HepG2 (cell line): ENCODE data around the gene FAM222A. TPM values are rescaled to one million over a fixed set of nuclear protein-coding genes. Genes with fewer than 3 reads are reported as not detected.

Experiments
- ATAC-seq: fragments of 200-7000 bp; cut with Tn5 transposase; 3 replicates; pipeline ENCODE4 v1.9.1; 2020; ENCODE audit warnings: mild to moderate bottlenecking, moderate library complexity
- BruUV-seq: library from RNA; stranded (reverse); fragments of 400-500 nt; replicated peaks from 2 replicates; lab custom pipeline; 2021; lab: Mats Ljungman, UMichigan
- CTCF ChIA-PET: fragments of 300-600 bp; formaldehyde crosslinking; extraction: SDS; loops from one replicate; lab custom pipeline; 2021; ENCODE audit warnings: low total read pairs, inconsistent platforms, low intra/inter-chr PET ratio; lab: Yijun Ruan, JAX
- POLR2A ChIA-PET: fragments of 350-600 bp; sonication (Branson Sonifier 250); formaldehyde crosslinking; loops from one replicate; lab custom pipeline; 2020; ENCODE audit warnings: antibody characterized with exemption, inconsistent platforms; lab: Yijun Ruan, JAX
- DNase-seq: peaks from one replicate; pipeline ENCODE4 v3.0.0-alpha.2; 2015; ENCODE audit warnings: low spot score
- FAIRE-seq: peaks from 3 replicates; lab custom pipeline; 2011; peaks lifted over from hg19 to GRCh38; lab: Jason Lieb, UNC
- H2AFZ ChIP-seq: one replicate; pipeline ENCODE4 v1.6.1; 2011; ENCODE audit warnings: low read length, inconsistent platforms
- H3K27ac ChIP-seq: fragments of 300-600 bp; 3 replicates; pipeline ENCODE4 v1.8.0; 2011; ENCODE audit warnings: mixed run types, mild to moderate bottlenecking, mixed read lengths, low read length, inconsistent platforms; ENCODE audit not compliant: insufficient read depth; ENCODE audit errors: extremely low read length
- H3K27me3 ChIP-seq, 2 experiments: fragments of 200-600 bp in 1 of 2; 2 replicates in 1 of 2; 3 replicates in 1 of 2; pipeline versions ENCODE4 v1.6.0 to v1.8.0; 2011; ENCODE audit warnings: low read length in 2 of 2, mild to moderate bottlenecking in 2 of 2, moderate library complexity in 2 of 2, inconsistent platforms in 1 of 2; ENCODE audit not compliant: insufficient read depth in 2 of 2, control insufficient read depth in 1 of 2
- H3K36me3 ChIP-seq, 2 experiments: fragments of 200-600 bp in 1 of 2; replicated peaks in 1 of 2; 2 replicates in 1 of 2; 3 replicates in 1 of 2; pipeline versions ENCODE4 v1.5.1 to v1.8.0; 2011; ENCODE audit warnings: low read length in 2 of 2, inconsistent platforms in 1 of 2; ENCODE audit not compliant: insufficient read depth in 2 of 2, control insufficient read depth in 1 of 2
- H3K4me1 ChIP-seq: 2 replicates; pipeline ENCODE4 v1.5.1; 2012; ENCODE audit warnings: low read length, inconsistent platforms; ENCODE audit not compliant: insufficient read depth
- H3K4me2 ChIP-seq: 2 replicates; pipeline ENCODE4 v1.6.0; 2011; ENCODE audit warnings: low read depth, low read length, inconsistent platforms
- H3K4me3 ChIP-seq, 3 experiments: fragments of 200-600 bp in 1 of 3; sonication (generic), shearing (Covaris generic) in 1 of 3; replicated peaks in 1 of 3; 2 replicates each; pipeline ENCODE4 v1.5.1; 2011 to 2016; ENCODE audit warnings: low read length in 3 of 3, inconsistent platforms in 2 of 3, low read depth in 2 of 3, mild to moderate bottlenecking in 2 of 3, control low read depth in 1 of 3, mixed read lengths in 1 of 3; ENCODE audit not compliant: insufficient read depth in 1 of 3
- H3K79me2 ChIP-seq: one replicate; pipeline ENCODE4 v1.6.1; 2011; ENCODE audit warnings: low read length, inconsistent platforms; ENCODE audit not compliant: insufficient read depth
- H3K9ac ChIP-seq: 2 replicates; pipeline ENCODE4 v1.6.0; 2011; ENCODE audit warnings: mild to moderate bottlenecking, low read depth, low read length, inconsistent platforms; ENCODE audit not compliant: insufficient read depth
- H3K9me3 ChIP-seq: 2 replicates; pipeline ENCODE4 v1.5.1; 2012; ENCODE audit warnings: mild to moderate bottlenecking, low read length
- H4K20me1 ChIP-seq: 2 replicates; pipeline ENCODE4 v1.6.0; 2011; ENCODE audit warnings: inconsistent platforms, mild to moderate bottlenecking, low read length, moderate library complexity; ENCODE audit not compliant: insufficient read depth
- BORCS8-MEF2B ChIP-seq: sonication (generic); formaldehyde crosslinking; IDR thresholded peaks from 2 replicates; pipeline ENCODE4 v1.8.0; 2022; ENCODE audit warnings: mild to moderate bottlenecking, missing genetic modification reagents
- BRCA1 ChIP-seq: sonication (generic); formaldehyde crosslinking; IDR thresholded peaks from 2 replicates; pipeline ENCODE4 v1.4.0; 2020; ENCODE audit warnings: missing genetic modification reagents
- BRF2 ChIP-seq: sonication (generic); formaldehyde crosslinking; IDR thresholded peaks from 2 replicates; pipeline ENCODE4 v1.8.1; 2022; ENCODE audit warnings: mild to moderate bottlenecking, missing genetic modification reagents
- HNRNPLL ChIP-seq: fragments of 200-400 bp; formaldehyde crosslinking; IDR thresholded peaks from 2 replicates; pipeline ENCODE4 v1.6.1; 2017; ENCODE audit warnings: mild to moderate bottlenecking, low read depth, low read length; ENCODE audit not compliant: poor library complexity, severe bottlenecking
- MEIS2 ChIP-seq: sonication (generic); formaldehyde crosslinking; IDR thresholded peaks from 2 replicates; pipeline ENCODE4 v1.9.0; 2021; ENCODE audit warnings: mild to moderate bottlenecking, missing genetic modification reagents
- RNF2 ChIP-seq: fragments of 450-650 bp; conservative IDR thresholded peaks from 2 replicates; pipeline ENCODE4 v1.6.1; 2016; ENCODE audit warnings: low read depth
- ZKSCAN8 ChIP-seq: IDR thresholded peaks from 2 replicates; pipeline ENCODE4 v1.6.1; 2016; ENCODE audit warnings: borderline replicate concordance, missing genetic modification reagents, missing compliant biosample characterization
- ZNF460 ChIP-seq: sonication (generic); formaldehyde crosslinking; IDR thresholded peaks from 2 replicates; pipeline ENCODE4 v1.5.1; 2020; ENCODE audit warnings: missing genetic modification reagents, mild to moderate bottlenecking, borderline replicate concordance
- WGBS: methylation state at CpG from one replicate; pipeline ENCODE4 v1.1.6; 2017; ENCODE audit warnings: low lambda C conversion rate; 5-methylcytosine and 5-hydroxymethylcytosine counted together
- in situ Hi-C: cut with HindIII; loops from 2 replicates; pipeline ENCODE4 v1.10.0; 2017; ENCODE audit warnings: low pct_unique_long_range_greater_than_20kb; ENCODE audit not compliant: extremely low pct_ligation_motif_present
- intact Hi-C: fragments of 100-400 bp; cut with micrococcal nuclease; formaldehyde crosslinking; loops from one replicate; pipeline ENCODE4 v1.10.0; 2022; ENCODE audit not compliant: unreplicated experiment
- polyA plus RNA-seq, 8 experiments: library from polyadenylated mRNA; depleted of rRNA in 3 of 8; stranded (reverse) in 7 of 8; unstranded in 1 of 8; fragments of >200 nt; fragmentation: Illumina TruSeq in 4 of 8; extraction: Trizol in 4 of 8; gene quantifications; 2 replicates each; pipeline versions ENCODE4 v1.2.1 to v1.2.3, GENCODE V29; 2011 to 2016; ENCODE audit warnings: low read depth in 4 of 8, missing spikeins in 1 of 8, mixed read lengths in 1 of 8; ENCODE audit not compliant: insufficient read depth in 1 of 8
- total RNA-seq, 5 experiments: library from RNA; depleted of rRNA; stranded (reverse); fragments of >200 nt; fragmentation: Illumina TruSeq; extraction: Trizol; gene quantifications; 2 replicates each; pipeline ENCODE4 v1.2.3, GENCODE V29; 2016; ENCODE audit warnings: low read depth in 1 of 5
- TF ChIP-seq, protein P1 (sequence below): sonication (generic); formaldehyde crosslinking; IDR thresholded peaks from 2 replicates; pipeline ENCODE4 v1.4.0; 2020; ENCODE audit warnings: mild to moderate bottlenecking, missing genetic modification reagents
- TF ChIP-seq, protein P2 (sequence below): sonication (generic); formaldehyde crosslinking; IDR thresholded peaks from 2 replicates; pipeline ENCODE4 v1.4.0; 2020; ENCODE audit warnings: mild to moderate bottlenecking, missing genetic modification reagents, borderline replicate concordance
- TF ChIP-seq, protein P3 (sequence below): sonication (generic); formaldehyde crosslinking; IDR thresholded peaks from 2 replicates; pipeline ENCODE4 v1.4.0; 2020; ENCODE audit warnings: missing genetic modification reagents

FAM222A gene
- total and polyA plus RNA-seq, 2 of the 13 experiments (the other 11 are each of a cell fraction or from before 2014, with no cell fraction given): 2.7 to 9.6 TPM

DNA sequence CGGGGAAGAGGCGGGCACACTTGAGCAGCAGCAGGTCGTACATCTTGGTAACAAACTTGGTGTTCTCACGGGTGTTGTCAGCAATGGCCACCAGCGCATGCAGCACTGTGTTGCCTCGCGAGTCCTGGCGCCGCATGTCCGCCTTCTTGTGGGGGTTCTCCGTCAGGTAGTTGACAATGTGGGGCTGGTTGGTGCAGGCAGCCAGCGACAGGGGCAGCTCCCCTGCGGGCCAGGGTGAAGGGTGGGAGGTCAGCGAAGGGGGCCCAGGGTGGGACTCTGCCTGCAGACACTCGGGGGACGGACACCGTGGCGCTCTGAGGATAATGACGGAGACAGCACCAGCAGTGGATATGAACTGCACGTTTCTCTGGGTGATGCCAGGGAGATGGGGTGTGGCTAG lies 85.1 kb downstream of the FAM222A start:
- Histone ChIP-seq H3K79me2 (no peaks in the 10 kb centered on the region), H3K9me3 (no peaks in the 10 kb centered on the region), H4K20me1 (no peaks in the 10 kb centered on the region), H3K27me3 (peaks cover 0 to 4% of the 10 kb centered on the region in 2 experiments; a peak in 1 of 5 replicates), H3K4me3 (no peak overlapping the region), H2AFZ (no peak overlapping the region), H3K27ac (no peak overlapping the region), H3K36me3 (no peaks in the 10 kb centered on the region), H3K4me2 (no peak overlapping the region), H3K4me1 (no peaks in the 10 kb centered on the region), H3K9ac (no peak overlapping the region)
- no peak for TF ChIP-seq MEIS2 (CRISPR knock-in tag)
- TF ChIP-seq, protein P1, sequence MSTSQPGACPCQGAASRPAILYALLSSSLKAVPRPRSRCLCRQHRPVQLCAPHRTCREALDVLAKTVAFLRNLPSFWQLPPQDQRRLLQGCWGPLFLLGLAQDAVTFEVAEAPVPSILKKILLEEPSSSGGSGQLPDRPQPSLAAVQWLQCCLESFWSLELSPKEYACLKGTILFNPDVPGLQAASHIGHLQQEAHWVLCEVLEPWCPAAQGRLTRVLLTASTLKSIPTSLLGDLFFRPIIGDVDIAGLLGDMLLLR (CRISPR knock-in tag): no peak
- intact Hi-C loops: no loop called here
- in situ Hi-C loops: no loop called here
- no peak for FAIRE-seq
- 82% methylated on average over 18 of the region's 20 CpGs for WGBS
- ChIA-PET POLR2A (no interaction called here), CTCF (interaction anchor here (1.4 kb wide), 1 partner anchor 280 kb away, joined by 5 read pairs; no protein-coding TSS in a partner anchor)
- no peak for ATAC-seq
- BruUV-seq: no TSS peak
- no peak for DNase-seq

GRCh38 chr12:109800536-109800935 lies 86.9 kb downstream of the FAM222A start:
- BruUV-seq: no TSS peak
- Histone ChIP-seq H3K36me3 (no peaks in the 10 kb centered on the region), H3K79me2 (no peaks in the 10 kb centered on the region), H3K9ac (no peak overlapping the region), H3K27me3 (peaks cover 0 to 4% of the 10 kb centered on the region in 2 experiments; a peak in 1 of 5 replicates), H3K9me3 (no peaks in the 10 kb centered on the region), H3K4me2 (no peak overlapping the region), H4K20me1 (0 out of 2 replicates have a peak, but pooled peaks cover 3% of the 10 kb centered on the region), H3K4me1 (peaks cover 2% of the 10 kb centered on the region; the same call in 1 of the 2 replicates), H3K4me3 (no peak overlapping the region), H3K27ac (no peak overlapping the region), H2AFZ (no peak overlapping the region)
- 70% methylated on average over 4 of the region's 13 CpGs for WGBS
- no peak for DNase-seq
- ChIA-PET POLR2A (no interaction called here), CTCF (no interaction called here)
- no peak for ATAC-seq
- no peak for FAIRE-seq
- intact Hi-C loops: no loop called here
- in situ Hi-C loops: loop anchor here (5.0 kb wide), 1 partner anchor 42 kb away; no protein-coding TSS in a partner anchor
- TF ChIP-seq, protein P2, sequence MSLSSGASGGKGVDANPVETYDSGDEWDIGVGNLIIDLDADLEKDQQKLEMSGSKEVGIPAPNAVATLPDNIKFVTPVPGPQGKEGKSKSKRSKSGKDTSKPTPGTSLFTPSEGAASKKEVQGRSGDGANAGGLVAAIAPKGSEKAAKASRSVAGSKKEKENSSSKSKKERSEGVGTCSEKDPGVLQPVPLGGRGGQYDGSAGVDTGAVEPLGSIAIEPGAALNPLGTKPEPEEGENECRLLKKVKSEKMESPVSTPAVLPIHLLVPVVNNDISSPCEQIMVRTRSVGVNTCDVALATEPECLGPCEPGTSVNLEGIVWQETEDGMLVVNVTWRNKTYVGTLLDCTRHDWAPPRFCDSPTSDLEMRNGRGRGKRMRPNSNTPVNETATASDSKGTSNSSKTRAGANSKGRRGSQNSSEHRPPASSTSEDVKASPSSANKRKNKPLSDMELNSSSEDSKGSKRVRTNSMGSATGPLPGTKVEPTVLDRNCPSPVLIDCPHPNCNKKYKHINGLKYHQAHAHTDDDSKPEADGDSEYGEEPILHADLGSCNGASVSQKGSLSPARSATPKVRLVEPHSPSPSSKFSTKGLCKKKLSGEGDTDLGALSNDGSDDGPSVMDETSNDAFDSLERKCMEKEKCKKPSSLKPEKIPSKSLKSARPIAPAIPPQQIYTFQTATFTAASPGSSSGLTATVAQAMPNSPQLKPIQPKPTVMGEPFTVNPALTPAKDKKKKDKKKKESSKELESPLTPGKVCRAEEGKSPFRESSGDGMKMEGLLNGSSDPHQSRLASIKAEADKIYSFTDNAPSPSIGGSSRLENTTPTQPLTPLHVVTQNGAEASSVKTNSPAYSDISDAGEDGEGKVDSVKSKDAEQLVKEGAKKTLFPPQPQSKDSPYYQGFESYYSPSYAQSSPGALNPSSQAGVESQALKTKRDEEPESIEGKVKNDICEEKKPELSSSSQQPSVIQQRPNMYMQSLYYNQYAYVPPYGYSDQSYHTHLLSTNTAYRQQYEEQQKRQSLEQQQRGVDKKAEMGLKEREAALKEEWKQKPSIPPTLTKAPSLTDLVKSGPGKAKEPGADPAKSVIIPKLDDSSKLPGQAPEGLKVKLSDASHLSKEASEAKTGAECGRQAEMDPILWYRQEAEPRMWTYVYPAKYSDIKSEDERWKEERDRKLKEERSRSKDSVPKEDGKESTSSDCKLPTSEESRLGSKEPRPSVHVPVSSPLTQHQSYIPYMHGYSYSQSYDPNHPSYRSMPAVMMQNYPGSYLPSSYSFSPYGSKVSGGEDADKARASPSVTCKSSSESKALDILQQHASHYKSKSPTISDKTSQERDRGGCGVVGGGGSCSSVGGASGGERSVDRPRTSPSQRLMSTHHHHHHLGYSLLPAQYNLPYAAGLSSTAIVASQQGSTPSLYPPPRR: no peak
- TF ChIP-seq BORCS8-MEF2B (CRISPR knock-in tag) (no peak), BRF2 (no peak), ZNF460 (CRISPR knock-in tag) (no peak), ZKSCAN8 (CRISPR knock-in tag) (no peak), HNRNPLL (no peak), BRCA1 (CRISPR knock-in tag) (no peak), RNF2 (no peak)
- TF ChIP-seq, protein P3, sequence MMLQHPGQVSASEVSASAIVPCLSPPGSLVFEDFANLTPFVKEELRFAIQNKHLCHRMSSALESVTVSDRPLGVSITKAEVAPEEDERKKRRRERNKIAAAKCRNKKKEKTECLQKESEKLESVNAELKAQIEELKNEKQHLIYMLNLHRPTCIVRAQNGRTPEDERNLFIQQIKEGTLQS: no peak
